ENCODE results near the gene SCN10A. TPM values are rescaled to one million over a fixed set of nuclear protein-coding genes. Genes with fewer than 3 reads are reported as not detected.

Gene SCN10A
- total RNA-seq, 2 donors from 2014 or later: not detected

DNA sequence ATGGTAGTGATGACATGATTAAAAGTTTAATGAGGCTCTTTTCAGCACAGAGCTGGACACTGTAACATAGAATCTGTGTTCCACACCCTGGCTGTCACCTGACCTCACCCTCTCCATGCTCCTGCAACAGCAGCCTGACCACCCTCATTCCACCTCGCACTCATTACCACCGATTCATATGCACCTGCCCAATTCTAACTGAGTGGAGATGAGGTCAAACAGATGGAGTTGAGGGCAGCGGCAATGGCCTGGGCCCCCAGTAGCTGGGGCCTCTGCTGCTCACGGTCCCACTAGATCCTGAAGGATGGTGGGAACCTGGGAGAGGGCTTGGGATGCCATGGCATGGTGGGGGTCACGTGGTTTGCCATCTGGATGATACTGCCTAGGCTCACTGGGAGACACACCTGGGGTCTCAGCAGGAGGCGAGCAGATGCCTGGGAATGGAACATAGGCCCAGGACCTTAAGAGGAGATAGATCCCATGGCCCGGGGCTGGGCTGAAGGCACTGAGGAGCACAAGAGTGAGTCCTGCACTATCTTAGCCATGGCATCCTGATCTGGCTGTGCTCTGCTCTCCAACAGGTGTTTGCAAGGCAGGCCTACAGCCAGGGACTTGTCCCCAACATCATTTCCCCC lies 167.9 kb downstream of the SCN10A start:
- H3K27ac ChIP-seq: no peak overlapping the region
- no peaks in the 10 kb centered on the region for H3K27me3 ChIP-seq (replicated peaks; ENCODE audit: insufficient read depth)
- no peak for DNase-seq (ENCODE audit: low spot score)
- no peaks in the 10 kb centered on the region for H3K9me3 ChIP-seq
- H3K36me3 ChIP-seq: no peaks in the 10 kb centered on the region
- WGBS: 96% methylated on average over 7 of the region's 7 CpGs
- no peaks in the 10 kb centered on the region for H3K4me1 ChIP-seq (replicated peaks)
- TF ChIP-seq POLR2AphosphoS5 (IDR thresholded peaks at IDR 0.05) (no peak), POLR2A (IDR thresholded peaks at IDR 0.05) (no peak)
- TF ChIP-seq, protein P1, sequence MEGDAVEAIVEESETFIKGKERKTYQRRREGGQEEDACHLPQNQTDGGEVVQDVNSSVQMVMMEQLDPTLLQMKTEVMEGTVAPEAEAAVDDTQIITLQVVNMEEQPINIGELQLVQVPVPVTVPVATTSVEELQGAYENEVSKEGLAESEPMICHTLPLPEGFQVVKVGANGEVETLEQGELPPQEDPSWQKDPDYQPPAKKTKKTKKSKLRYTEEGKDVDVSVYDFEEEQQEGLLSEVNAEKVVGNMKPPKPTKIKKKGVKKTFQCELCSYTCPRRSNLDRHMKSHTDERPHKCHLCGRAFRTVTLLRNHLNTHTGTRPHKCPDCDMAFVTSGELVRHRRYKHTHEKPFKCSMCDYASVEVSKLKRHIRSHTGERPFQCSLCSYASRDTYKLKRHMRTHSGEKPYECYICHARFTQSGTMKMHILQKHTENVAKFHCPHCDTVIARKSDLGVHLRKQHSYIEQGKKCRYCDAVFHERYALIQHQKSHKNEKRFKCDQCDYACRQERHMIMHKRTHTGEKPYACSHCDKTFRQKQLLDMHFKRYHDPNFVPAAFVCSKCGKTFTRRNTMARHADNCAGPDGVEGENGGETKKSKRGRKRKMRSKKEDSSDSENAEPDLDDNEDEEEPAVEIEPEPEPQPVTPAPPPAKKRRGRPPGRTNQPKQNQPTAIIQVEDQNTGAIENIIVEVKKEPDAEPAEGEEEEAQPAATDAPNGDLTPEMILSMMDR (IDR thresholded peaks at IDR 0.05): no peak
- no peak overlapping the region for H3K4me3 ChIP-seq
- intact Hi-C loops (cut with DNase I): loop anchor here (5.0 kb wide), 1 partner anchor 116 kb away; no protein-coding TSS in a partner anchor

DNA sequence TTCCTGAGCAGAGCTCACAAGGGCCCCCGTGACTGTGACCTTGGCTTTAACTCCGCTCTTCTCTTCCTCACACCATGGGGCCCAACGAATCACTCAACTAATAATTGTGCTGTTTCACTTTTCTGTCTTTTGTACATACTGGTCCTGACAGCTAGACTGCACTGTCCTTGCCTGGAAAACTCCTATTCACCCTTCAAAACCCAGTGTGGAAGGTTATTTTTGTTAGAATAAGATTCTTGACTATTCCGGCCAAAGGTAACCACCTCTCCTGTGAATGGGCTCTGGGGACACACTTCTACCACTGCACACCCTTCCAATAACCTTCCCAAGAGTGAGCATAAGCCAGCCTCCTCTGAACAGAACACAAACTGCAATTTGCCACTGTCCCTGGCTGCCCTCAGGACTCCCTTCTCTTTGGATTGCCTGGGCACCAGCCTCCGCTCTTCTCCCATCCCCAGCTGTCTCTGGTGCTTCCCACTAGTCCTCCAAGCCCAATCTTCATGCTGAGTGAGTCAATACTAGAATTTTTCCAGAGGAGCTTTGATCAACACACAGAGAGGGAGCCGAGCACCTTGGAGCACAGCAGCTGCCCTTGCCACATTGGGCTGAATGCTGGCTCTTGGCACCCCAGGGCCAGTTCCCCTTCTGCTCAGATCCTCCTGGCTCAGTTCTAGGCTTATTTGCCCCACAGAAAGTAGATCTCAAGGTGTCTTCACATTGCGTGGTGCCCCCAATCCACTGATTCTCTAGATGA lies 168.6 kb downstream of the SCN10A start:
- DNase-seq (ENCODE audit: low spot score): no peak
- H3K27ac ChIP-seq: no peak overlapping the region
- no peaks in the 10 kb centered on the region for H3K36me3 ChIP-seq
- no peaks in the 10 kb centered on the region for H3K9me3 ChIP-seq
- no peaks in the 10 kb centered on the region for H3K27me3 ChIP-seq (replicated peaks; ENCODE audit: insufficient read depth)
- no peak for TF ChIP-seq POLR2A (IDR thresholded peaks at IDR 0.05)
- no peak for TF ChIP-seq POLR2AphosphoS5 (IDR thresholded peaks at IDR 0.05)
- TF ChIP-seq, protein P1 (IDR thresholded peaks at IDR 0.05): no peak
- intact Hi-C loops (cut with DNase I): loop anchor here (5.0 kb wide), 1 partner anchor 115 kb away; no protein-coding TSS in a partner anchor
- no peaks in the 10 kb centered on the region for H3K4me1 ChIP-seq (replicated peaks)
- WGBS: 96% methylated on average over 7 of the region's 7 CpGs
- H3K4me3 ChIP-seq: no peak overlapping the region

Other genes starting within 250 kb of the SCN10A start
- 1 to 10 TPM in 1 of 2 donors, under 1 TPM in 1; 0.23 to 1.5 TPM for gene SCN5A, start 166.5 kb downstream of the SCN10A start, total RNA-seq
- gene SCN11A, start 235.7 kb upstream of the SCN10A start, total RNA-seq: 1 to 10 TPM in 1 of 2 donors, under 1 TPM in 1; 0.09 to 1.7 TPM
- gene WDR48, start 235.8 kb upstream of the SCN10A start, total RNA-seq: 10 to 100 TPM; 22.5 to 46.7 TPM